GM10266 (cell line): ENCODE measurements around the gene ALOXE3.

ENCODE experiments used
- DNase-seq: peaks from one replicate; pipeline ENCODE4 v3.0.0; 2012; ENCODE audit errors: extremely low spot score
- CTCF ChIP-seq: IDR thresholded peaks from 2 replicates; pipeline ENCODE4 v1.5.1; 2012; ENCODE audit warnings: mild to moderate bottlenecking, low read depth; ENCODE audit not compliant: control insufficient read depth, insufficient read depth; ENCODE audit errors: missing control alignments

ALOXE3 gene

GRCh38 chr17:8071496-8071895 is 46.8 kb downstream of the ALOXE3 start:
- DNase-seq = no peak
- no peak for TF ChIP-seq CTCF

- no peak for TF ChIP-seq CTCF
- no peak for DNase-seq
These were observed 48.8 kb downstream of the ALOXE3 start for GRCh38 chr17:8069587-8069860.

DNA sequence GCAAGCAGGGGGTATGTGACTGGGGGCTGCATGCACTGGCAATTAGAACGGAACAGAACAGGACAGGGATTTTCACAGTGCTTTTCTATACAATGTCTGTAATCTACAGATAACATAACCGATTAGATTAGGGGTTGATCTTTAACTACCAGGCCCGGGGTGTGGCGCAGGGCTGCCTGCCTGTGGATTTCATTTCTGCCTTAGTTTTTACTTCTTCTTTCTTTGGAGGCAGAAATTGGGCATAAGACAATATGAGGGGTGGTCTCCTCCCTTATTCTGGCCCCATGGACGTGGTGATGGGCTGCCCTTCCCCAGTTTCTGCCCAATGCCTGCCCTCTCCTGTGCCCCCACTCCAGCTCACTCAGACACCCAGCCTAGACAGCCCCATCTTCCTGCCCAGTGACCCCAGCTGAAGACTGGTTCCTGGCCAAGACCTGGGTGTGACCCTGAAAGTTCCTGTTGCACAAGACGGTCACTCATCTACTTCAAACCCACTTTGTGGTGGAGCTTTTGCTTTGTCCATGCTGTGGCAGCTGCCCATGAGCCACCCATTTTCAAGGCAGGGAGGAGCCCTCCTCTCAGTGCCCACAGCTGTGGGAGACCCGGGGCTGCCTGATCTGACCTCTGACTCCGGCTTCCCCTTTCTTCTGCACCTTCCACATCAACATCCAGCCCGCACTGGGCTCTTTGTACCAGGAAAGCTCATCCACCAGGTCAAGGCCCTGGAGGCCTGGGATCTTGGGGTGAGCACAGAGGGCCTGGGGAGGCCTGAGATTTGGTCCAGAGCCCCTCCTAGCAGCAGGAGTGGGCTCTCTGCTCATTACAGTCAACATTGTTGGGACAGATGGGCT is 49.4 kb downstream of the ALOXE3 start:
- no peak for TF ChIP-seq CTCF
- DNase-seq = no peak

- DNase-seq = no peak
- no peak for TF ChIP-seq CTCF
These were observed 50.5 kb downstream of the ALOXE3 start for GRCh38 chr17:8067806-8068205.

DNA sequence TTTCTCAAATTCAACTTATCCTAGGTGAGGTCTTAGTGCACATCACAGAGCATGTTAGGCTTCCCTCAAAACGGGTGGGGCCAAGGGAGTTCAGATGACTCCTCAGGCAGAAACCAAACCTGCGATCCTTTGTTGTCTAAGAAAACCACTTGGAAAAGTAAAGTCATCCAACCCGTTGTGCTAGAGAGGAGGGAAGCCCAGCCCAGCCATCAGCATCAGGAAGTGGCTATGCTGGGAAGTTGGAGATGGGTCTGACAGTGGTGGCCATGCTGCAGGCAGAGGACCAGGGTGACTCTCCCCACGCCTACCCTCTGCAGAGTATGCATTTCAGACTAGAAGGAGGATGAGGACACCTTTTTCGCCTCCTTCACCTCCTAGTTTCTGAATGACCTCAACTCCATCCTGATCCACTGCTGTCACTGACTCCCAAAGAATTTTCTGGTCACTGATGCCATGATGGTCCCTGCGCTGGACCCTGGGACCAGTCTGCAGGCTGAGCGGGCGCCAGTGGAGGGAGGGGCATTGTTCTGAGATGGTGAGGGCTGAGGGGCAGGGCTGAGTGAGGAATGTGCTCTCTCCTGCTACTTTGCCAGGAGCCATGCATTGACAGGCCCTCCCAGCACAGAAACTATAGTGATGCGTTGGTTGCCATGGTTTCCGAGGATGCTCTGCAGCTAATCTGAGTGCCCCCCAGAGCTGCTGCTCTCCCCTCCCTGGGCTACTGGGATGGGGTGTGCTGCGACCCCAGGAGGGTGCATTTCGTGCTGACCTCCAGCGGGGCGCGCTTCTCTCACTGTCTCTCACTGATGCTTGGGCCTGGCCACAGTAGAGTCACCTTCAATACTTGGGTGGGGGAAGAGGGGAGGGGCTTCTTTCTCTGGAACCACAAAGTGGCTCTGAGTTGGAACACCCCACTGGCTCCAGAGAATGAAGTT is 51.2 kb downstream of the ALOXE3 start:
- TF ChIP-seq CTCF = no peak
- no peak for DNase-seq

GRCh38 chr17:8064561-8065019 is 53.7 kb downstream of the ALOXE3 start:
- DNase-seq = no peak
- TF ChIP-seq CTCF = no peak
